Karpas-422 (cell line): ENCODE results near the gene CYP1A1. TPM values are rescaled to one million over a fixed set of nuclear protein-coding genes. Genes with fewer than 3 reads are reported as not detected.

Experiments
- DNase-seq: peaks from one replicate; pipeline ENCODE4 v3.0.0-alpha.2; 2015
- H2AFZ ChIP-seq: fragments of 200-600 bp; sonication (generic); 2 replicates; pipeline ENCODE4 v1.6.1; 2014; ENCODE audit warnings: antibody characterized with exemption, low read length, mixed read lengths
- H3K27ac ChIP-seq: fragments of 200-600 bp; sonication (generic); 2 replicates; pipeline ENCODE4 v1.5.1; 2014; ENCODE audit warnings: mild to moderate bottlenecking, low read length, moderate library complexity
- H3K27me3 ChIP-seq: fragments of 200-600 bp; sonication (generic); 2 replicates; pipeline ENCODE4 v1.6.1; 2014; ENCODE audit warnings: low read length, mixed read lengths
- H3K36me3 ChIP-seq: fragments of 200-600 bp; sonication (generic); 2 replicates; pipeline ENCODE4 v1.6.1; 2014; ENCODE audit warnings: low read length, mixed read lengths; ENCODE audit not compliant: insufficient read depth
- H3K4me1 ChIP-seq: fragments of 200-600 bp; sonication (generic); 2 replicates; pipeline ENCODE4 v1.6.1; 2014; ENCODE audit warnings: mild to moderate bottlenecking, low read length, mixed read lengths
- H3K4me2 ChIP-seq: fragments of 200-600 bp; sonication (generic); 2 replicates; pipeline ENCODE4 v1.6.1; 2014; ENCODE audit warnings: low read length, low read depth, mild to moderate bottlenecking; ENCODE audit not compliant: poor library complexity, severe bottlenecking
- H3K4me3 ChIP-seq: fragments of 200-600 bp; sonication (generic); 2 replicates; pipeline ENCODE4 v1.5.1; 2014; ENCODE audit warnings: mild to moderate bottlenecking, antibody characterized with exemption, low read length, mixed read lengths
- H3K79me2 ChIP-seq: fragments of 200-600 bp; sonication (generic); 2 replicates; pipeline ENCODE4 v1.6.1; 2014; ENCODE audit warnings: mild to moderate bottlenecking, low read length, mixed read lengths
- H3K9ac ChIP-seq: fragments of 200-600 bp; sonication (generic); 2 replicates; pipeline ENCODE4 v1.6.0; 2014; ENCODE audit warnings: low read length
- H3K9me2 ChIP-seq: fragments of 200-600 bp; sonication (generic), shearing (Covaris generic); replicated peaks from 2 replicates; pipeline ENCODE4 v1.6.0; 2014; ENCODE audit warnings: mild to moderate bottlenecking, low read length, moderate library complexity; ENCODE audit not compliant: insufficient read depth
- H3K9me3 ChIP-seq: fragments of 300-700, 200-600 bp; sonication (generic); 2 replicates; pipeline ENCODE4 v1.6.1; 2014; ENCODE audit warnings: low read length, mixed read lengths
- H4K20me1 ChIP-seq: fragments of 200-600 bp; sonication (generic); 2 replicates; pipeline ENCODE4 v1.6.1; 2014; ENCODE audit warnings: mild to moderate bottlenecking, antibody characterized with exemption, low read length, low read depth; ENCODE audit not compliant: insufficient read depth
- total RNA-seq: library from RNA; depleted of rRNA; stranded (reverse); fragments of >200 nt; shearing (Covaris generic); gene quantifications from 2 replicates; pipeline ENCODE4 v1.2.3, GENCODE V29; 2014; ENCODE audit warnings: low replicate concordance

The CYP1A1 gene
- total RNA-seq, 1 experiment from 2014 or later = not detected

DNA sequence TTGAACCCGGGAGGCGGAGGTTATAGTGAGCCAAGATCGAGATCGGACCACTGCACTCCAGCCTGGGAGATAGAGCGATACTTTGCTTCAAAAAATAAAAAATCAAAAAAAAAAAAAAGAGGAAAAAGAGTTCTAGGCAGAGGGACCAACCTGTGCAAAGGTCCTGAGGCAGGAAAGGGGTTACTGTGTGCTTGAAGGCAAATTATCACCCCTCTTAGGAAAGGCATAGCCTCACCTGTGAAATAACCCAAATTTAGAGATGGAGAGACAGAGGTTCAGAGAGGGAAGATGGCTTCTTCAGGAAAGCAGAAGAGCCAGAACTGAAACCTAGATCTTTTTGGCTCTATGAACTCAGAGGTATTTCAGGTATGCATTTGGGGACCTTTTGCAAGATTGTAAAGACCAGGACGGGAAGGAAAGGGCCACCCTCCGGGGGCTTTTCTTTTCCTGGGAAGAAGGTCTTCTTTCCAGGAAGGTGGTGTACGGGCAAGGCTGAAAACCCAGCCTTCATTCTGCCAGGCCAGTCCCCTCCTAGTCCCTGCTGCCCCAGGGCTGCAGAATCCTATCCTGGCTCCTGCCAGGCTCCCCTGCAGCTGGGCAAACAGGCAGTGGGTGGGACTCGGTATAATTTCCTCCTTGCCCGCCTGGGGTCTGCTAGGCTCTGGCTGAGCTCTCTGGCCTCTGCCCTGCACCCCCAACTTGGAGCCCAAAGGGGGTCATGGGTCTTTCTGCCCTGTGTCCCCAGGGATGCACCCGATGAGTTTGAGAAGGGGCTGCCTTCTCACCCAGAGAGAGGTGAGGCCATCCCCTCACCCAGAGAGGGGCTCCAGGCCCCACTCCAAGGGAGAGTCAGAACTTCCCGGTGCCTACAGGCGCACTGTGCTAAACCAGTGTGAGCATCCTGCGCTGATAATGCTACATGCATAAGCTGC is 42.1 kb upstream of the CYP1A1 start:
- no peaks in the 10 kb centered on the region for H3K36me3 ChIP-seq
- no peaks in the 10 kb centered on the region for H3K79me2 ChIP-seq
- no peak for DNase-seq
- H3K9me3 ChIP-seq = no peaks in the 10 kb centered on the region
- H2AFZ ChIP-seq = no peak overlapping the region
- no peak overlapping the region for H3K9ac ChIP-seq
- peaks cover 33% of the 10 kb centered on the region for H3K4me1 ChIP-seq
- H4K20me1 ChIP-seq = no peaks in the 10 kb centered on the region; the same call in 1 of the 2 replicates
- no peak overlapping the region for H3K27ac ChIP-seq
- no peak overlapping the region for H3K4me2 ChIP-seq
- H3K4me3 ChIP-seq = no peak overlapping the region
- H3K27me3 ChIP-seq = no peaks in the 10 kb centered on the region
- no peaks in the 10 kb centered on the region for H3K9me2 ChIP-seq

DNA sequence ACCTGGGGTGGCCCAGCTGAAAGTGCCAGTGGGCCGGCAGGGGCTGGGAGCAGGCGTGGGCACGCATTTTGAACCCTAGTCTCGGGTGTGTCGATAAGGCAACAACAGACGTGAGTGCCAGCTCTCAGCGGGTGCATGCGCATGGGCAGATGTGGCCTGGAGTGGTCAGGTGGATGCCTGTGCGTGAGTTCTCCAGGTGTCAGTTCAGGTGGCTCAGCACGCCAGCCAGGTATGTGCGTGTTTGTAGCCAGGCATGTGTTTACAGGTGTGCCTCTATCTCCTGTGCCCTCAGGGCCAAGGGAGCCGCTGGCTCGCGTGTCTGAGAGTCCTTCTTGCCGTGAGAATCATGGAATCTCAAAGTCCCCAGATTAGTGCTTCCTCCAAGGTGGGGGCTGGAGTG is 38.1 kb upstream of the CYP1A1 start:
- Histone ChIP-seq H4K20me1 (no peaks in the 10 kb centered on the region), H3K36me3 (no peaks in the 10 kb centered on the region), H3K79me2 (no peaks in the 10 kb centered on the region), H3K4me1 (no peaks in the 10 kb centered on the region), H3K27me3 (no peaks in the 10 kb centered on the region), H3K9me2 (no peaks in the 10 kb centered on the region), H3K4me2 (no peak overlapping the region), H3K9me3 (no peaks in the 10 kb centered on the region), H3K27ac (no peak overlapping the region), H3K9ac (no peak overlapping the region), H2AFZ (no peak overlapping the region), H3K4me3 (no peak overlapping the region)
- DNase-seq = no peak

DNA sequence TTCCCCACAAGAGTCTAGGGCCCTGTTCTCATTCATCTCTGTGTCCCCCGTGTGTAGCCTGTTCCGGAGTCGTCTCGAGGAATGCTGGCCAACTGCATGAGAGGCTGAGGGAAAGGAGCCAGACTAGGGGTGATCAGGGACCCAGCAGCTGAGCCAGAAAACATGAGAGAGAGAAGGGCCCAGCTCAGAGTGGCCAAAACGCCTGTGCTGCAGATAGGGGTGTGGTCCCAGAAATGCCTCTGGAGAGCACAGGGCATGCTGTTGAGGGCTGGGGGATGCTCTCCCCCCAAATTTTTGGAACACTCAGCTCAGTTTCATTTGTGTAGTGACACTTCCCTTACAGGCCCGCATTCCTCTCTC is 37.4 kb upstream of the CYP1A1 start:
- no peak overlapping the region for H3K27ac ChIP-seq
- no peak overlapping the region for H3K4me3 ChIP-seq
- H3K4me2 ChIP-seq = no peak overlapping the region
- H4K20me1 ChIP-seq = no peaks in the 10 kb centered on the region
- no peaks in the 10 kb centered on the region for H3K9me2 ChIP-seq
- no peaks in the 10 kb centered on the region for H3K79me2 ChIP-seq
- H3K9ac ChIP-seq = no peak overlapping the region
- no peaks in the 10 kb centered on the region for H3K4me1 ChIP-seq
- no peak overlapping the region for H2AFZ ChIP-seq
- no peaks in the 10 kb centered on the region for H3K27me3 ChIP-seq
- H3K9me3 ChIP-seq = no peaks in the 10 kb centered on the region
- DNase-seq = no peak
- H3K36me3 ChIP-seq = no peaks in the 10 kb centered on the region

DNA sequence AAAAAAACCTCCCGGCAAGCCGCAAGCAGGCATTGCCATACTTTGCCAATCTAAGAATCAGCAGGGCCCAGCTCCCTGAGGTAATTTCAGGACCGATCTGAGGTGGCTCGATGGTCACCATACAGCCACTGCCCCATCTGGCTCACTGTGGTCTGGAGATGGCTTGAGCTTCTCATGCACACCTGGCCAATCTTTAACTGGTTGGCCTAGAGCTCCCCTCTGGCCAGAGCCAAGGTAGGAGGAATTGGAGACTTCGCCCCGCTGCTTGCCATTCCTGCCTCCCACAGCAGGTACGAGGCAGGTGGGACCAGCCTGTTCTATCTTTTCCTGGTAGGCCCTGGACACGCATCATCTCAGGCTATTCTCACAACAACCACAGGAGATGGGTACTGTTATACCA is 33.4 kb upstream of the CYP1A1 start:
- Histone ChIP-seq H3K9me3 (no peaks in the 10 kb centered on the region), H3K27ac (no peak overlapping the region), H3K4me1 (no peaks in the 10 kb centered on the region), H4K20me1 (no peaks in the 10 kb centered on the region), H2AFZ (no peak overlapping the region), H3K4me3 (no peak overlapping the region), H3K79me2 (no peaks in the 10 kb centered on the region), H3K9ac (no peak overlapping the region), H3K36me3 (no peaks in the 10 kb centered on the region), H3K9me2 (no peaks in the 10 kb centered on the region), H3K4me2 (no peak overlapping the region), H3K27me3 (no peaks in the 10 kb centered on the region)
- no peak for DNase-seq

DNA sequence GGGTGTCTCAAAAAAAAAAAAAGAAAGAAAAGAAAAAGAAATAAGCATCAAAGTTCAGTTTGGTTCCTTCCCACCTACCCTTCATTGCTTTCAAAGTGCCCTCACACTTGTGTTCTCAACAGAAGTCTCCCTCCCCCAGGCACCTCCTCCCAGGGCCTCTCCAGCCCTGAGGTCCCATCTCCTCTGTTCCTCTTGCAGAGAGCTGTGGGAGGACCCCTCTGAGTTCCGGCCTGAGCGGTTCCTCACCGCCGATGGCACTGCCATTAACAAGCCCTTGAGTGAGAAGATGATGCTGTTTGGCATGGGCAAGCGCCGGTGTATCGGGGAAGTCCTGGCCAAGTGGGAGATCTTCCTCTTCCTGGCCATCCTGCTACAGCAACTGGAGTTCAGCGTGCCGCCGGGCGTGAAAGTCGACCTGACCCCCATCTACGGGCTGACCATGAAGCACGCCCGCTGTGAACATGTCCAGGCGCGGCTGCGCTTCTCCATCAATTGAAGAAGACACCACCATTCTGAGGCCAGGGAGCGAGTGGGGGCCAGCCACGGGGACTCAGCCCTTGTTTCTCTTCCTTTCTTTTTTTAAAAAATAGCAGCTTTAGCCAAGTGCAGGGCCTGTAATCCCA is 29.4 kb upstream of the CYP1A1 start:
- Histone ChIP-seq H3K27me3 (no peaks in the 10 kb centered on the region), H3K9me2 (no peaks in the 10 kb centered on the region), H3K36me3 (no peaks in the 10 kb centered on the region), H3K4me2 (no peak overlapping the region), H3K79me2 (no peaks in the 10 kb centered on the region), H2AFZ (no peak overlapping the region), H3K4me3 (no peak overlapping the region), H3K9ac (no peak overlapping the region), H4K20me1 (no peaks in the 10 kb centered on the region), H3K27ac (no peak overlapping the region), H3K9me3 (no peaks in the 10 kb centered on the region), H3K4me1 (no peaks in the 10 kb centered on the region)
- no peak for DNase-seq

DNA sequence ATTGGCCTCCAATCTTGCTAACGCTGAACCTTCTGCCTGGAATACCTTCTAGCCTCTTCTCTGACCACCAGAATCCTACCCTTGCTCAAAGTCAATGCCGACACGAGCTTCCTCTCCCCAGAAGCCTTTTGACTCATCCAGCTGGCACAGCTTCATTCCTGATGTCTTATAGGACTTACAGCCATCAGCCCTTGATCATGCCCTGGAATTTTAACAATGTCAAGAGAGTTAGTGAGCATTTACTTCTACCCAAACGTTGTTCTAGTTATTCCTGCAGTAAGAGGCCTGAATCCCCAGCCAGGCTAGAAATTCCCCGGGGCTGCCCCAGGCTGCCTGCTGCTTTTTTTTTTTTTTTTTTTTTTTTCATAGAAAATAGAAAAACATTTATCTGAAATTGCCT is 27.2 kb upstream of the CYP1A1 start:
- Histone ChIP-seq H2AFZ (no peak overlapping the region), H3K9ac (no peak overlapping the region), H3K4me3 (no peak overlapping the region), H3K9me3 (no peaks in the 10 kb centered on the region), H3K9me2 (no peaks in the 10 kb centered on the region), H3K79me2 (no peaks in the 10 kb centered on the region), H3K4me1 (peaks cover 3% of the 10 kb centered on the region; the same call in 1 of the 2 replicates), H3K4me2 (no peak overlapping the region), H3K27ac (no peak overlapping the region), H3K27me3 (no peaks in the 10 kb centered on the region), H4K20me1 (no peaks in the 10 kb centered on the region), H3K36me3 (no peaks in the 10 kb centered on the region)
- no peak for DNase-seq

DNA sequence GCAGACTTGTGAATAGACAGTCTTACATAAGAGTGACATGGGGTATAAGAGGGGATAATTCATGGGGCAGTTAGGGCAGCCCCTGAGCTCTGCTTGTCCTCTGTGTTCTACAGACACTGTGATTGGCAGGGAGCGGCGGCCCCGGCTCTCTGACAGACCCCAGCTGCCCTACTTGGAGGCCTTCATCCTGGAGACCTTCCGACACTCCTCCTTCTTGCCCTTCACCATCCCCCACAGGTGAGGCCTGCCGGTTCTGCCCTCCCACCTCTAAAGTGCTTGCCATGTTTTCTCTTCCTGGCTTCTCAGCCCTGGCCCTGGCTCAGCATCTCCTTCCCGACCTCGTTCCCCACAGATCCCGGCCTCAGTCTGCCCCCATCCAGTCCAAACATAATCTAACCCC is 26.7 kb upstream of the CYP1A1 start:
- no peaks in the 10 kb centered on the region for H3K9me3 ChIP-seq
- no peak for DNase-seq
- H3K79me2 ChIP-seq = no peaks in the 10 kb centered on the region
- H3K36me3 ChIP-seq = no peaks in the 10 kb centered on the region
- H3K4me2 ChIP-seq = no peak overlapping the region
- H3K9ac ChIP-seq = no peak overlapping the region
- no peak overlapping the region for H2AFZ ChIP-seq
- no peaks in the 10 kb centered on the region for H3K27me3 ChIP-seq
- H3K4me3 ChIP-seq = no peak overlapping the region
- H3K4me1 ChIP-seq = peaks cover 3% of the 10 kb centered on the region; the same call in 1 of the 2 replicates
- no peak overlapping the region for H3K27ac ChIP-seq
- H4K20me1 ChIP-seq = no peaks in the 10 kb centered on the region
- H3K9me2 ChIP-seq = no peaks in the 10 kb centered on the region

DNA sequence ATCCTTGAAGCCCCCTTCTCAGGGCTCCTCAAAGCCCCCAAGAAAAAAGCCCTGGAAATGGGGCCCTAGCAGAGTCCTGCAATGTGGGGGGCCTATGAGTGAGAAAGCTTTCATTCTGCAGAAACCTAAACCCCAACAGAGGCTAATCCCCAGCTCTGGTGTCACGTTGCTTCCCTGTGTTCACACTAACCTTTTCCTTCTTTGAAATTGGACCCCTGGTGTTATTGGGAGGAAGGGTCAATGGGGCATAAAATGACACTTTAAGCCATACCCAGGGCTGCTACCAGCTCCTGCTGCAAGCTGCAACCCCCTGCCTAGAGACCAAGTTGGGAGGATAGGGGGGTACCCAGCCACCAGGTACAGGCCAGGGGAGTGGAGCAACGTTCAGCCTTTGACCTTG is 25.4 kb upstream of the CYP1A1 start:
- no peak for DNase-seq
- H3K4me2 ChIP-seq = no peak overlapping the region

More for the DNA sequence above, 25.4 kb upstream of the CYP1A1 start:
- Histone ChIP-seq H3K79me2 (no peaks in the 10 kb centered on the region), H3K4me1 (peaks cover 3% of the 10 kb centered on the region; the same call in 1 of the 2 replicates), H3K4me3 (no peak overlapping the region), H4K20me1 (no peaks in the 10 kb centered on the region), H3K36me3 (no peaks in the 10 kb centered on the region), H3K9ac (no peak overlapping the region), H3K9me2 (no peaks in the 10 kb centered on the region), H3K27me3 (no peaks in the 10 kb centered on the region), H2AFZ (no peak overlapping the region), H3K27ac (no peak overlapping the region), H3K9me3 (no peaks in the 10 kb centered on the region)
